HG03039 (cell line): ENCODE results near the gene ISG20L2.

Experiments used
- ATAC-seq: cut with Tn5 transposase; IDR thresholded peaks from one replicate; pipeline ENCODE4 v1.9.1; 2021; ENCODE audit warnings: mild to moderate bottlenecking, moderate library complexity; ENCODE audit not compliant: unreplicated experiment

The ISG20L2 gene

DNA sequence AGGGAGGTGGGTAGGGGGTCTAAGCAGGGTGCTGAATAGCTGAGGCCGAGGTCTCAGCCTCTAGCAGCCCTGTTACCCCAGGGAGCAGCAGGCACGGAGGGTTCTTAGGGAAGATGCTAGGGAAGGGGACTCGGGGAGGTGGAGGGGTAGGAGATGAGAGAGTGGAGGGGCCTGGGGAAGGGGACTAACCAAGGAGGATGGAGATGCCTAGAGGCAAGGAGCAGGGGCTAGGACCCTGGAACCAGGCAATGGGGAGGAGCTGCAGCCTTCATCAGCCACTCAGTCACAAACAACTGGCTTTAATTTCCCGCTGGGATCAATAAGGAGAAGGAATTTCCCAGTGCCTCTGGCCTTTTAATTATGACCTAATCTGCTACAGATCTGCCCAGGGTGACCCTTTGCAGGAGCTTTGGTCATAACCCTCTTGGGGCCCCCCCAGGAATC, 20.3 kb downstream of the ISG20L2 start:
- no peak for ATAC-seq

DNA sequence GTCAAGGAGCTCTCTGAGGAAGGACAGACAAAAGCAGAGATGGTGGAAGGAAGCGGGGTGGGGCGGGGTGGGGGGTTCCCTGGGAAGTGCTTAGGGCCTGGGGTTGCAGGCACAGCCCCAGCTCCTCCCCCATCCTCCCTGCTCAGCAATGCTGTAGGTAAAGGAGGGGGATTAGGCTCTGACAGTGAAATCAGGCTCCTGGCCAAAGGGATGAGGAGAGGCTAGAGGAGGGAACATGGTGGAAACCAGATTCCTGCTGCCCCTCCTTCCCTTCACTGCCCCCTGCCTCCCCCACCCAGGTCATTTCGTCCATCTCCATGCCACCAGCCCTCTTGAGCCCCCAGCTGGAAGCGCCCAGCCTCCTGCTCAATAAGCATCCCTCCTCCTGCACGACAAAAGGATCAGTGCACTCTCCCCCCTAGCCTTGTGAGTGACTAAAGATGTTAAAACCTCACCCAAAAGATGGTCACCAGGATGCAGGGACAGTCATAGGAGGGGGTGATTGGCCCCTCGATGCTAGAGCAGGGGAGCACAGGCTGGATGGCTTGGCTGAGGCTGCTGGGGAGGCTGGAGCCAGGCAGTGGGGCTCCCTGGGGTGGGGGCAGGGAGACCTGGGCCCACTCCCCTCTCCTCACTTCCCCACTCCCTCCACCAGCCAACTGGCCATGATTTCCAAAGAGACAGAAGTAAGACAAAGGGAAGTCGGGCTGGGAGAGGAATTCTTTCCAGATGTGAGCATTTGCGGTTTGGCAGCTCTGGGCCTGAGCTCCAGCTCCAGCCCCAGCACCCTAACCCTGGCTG, 20.9 kb downstream of the ISG20L2 start:
- ATAC-seq, result no peak

DNA sequence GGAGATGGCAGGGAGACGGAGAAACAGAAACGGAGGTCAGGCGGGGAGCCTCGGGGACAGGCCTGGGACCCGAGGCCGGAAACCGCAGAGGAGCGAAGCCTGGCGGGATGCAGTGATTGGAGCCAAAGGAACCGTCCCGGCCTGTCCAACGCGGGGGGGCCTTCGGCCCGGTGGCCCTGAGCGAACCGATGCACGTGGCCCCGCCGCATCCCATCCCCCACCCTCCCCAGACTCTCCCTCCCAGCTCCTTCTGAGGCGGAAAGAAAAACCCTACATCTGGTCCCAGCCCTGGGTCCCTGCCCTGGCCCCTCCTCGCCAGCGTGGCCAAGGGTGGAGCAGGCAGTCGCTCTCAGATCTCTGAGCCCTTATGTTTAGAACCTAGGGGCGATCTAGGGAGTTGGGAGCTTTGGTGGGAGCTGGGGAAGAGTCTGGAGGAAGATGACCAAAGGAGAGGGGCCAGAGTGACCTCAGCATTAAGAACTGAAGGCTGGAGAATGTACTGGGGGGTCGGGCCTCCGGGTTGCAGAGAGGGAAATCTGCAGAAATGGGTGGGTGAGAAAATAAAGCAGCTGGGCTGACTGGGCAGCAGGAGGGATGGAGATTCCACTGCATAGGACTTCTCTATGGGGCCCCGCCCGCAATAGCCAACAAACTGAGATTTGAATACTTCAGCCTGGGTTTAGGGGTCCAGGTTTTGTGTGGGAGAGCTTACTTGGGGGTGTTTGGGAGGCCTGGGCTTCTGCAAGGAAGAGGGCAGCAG, 21.7 kb downstream of the ISG20L2 start:
- ATAC-seq, result no peak

DNA sequence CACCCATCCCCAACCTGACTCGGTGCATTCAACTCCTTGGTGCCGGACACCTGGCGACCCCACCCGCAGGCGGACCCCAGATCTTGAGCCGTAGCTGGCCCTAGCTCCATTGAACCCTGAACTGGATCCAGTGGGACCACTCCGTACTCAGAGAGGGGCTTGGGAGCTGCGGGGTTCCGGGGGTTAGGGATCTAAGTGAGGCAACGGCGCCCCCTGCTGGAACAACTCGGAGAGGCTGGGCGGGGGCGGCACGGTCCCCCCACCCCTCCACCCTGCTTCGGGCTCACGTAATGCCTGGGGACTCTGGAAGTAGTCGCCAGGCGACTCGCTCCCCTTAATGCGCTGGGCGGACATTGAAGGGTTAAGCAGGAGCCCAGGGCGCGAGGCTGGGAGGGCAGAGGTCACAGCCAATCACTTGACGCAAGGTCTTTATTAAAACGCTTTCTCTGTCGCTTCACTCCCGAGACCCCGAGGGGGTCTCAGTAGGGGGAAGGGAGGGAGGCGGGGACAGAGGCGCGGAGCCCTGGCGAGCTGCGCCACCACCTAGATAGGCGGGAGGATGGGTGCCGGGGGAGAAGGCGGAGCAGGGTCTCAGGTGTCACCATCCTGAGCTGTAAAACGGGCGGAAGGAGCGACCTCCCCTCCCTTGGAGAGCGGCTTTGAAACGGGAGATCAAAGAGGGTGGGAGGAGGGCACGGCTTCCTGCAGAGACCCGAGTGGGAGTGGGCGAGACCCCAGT, 22.5 kb downstream of the ISG20L2 start:
- no peak for ATAC-seq

DNA sequence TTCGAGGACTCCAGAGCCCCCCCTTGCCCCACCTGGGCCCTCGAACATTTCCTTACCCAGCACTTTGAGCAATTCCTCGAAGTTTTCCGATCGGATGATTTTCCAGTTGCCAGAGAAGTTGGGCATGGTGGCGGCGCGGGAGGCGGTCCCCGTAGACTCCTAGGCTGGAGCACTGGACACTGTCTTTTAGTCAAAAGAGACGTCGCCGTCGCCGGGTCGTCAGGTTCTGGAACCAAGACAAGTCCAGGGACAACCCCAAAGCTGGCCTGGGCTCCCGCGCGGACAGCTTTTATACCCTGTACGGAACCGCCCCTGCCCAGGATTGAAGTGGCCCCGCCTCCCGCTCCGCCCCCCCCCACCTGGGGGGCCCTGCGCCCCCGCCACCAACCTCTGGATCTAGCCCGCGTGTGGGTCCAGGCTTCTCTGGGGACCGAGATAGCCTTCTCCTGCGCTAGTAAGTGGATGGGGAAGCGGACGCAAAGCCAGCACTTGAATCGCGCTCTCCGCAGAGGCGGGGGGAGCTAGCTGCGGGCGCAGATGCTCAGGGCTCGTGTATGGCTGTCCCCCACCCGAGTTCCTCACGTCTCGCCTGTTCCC, 23.1 kb downstream of the ISG20L2 start, which contains the start of gene CRABP2:
Gene CRABP2, minus strand, starts transcription at position 263 of the 597 bp plus-strand sequence. Its CDS starts 137 bp downstream, at position 126.
- no peak for ATAC-seq

DNA sequence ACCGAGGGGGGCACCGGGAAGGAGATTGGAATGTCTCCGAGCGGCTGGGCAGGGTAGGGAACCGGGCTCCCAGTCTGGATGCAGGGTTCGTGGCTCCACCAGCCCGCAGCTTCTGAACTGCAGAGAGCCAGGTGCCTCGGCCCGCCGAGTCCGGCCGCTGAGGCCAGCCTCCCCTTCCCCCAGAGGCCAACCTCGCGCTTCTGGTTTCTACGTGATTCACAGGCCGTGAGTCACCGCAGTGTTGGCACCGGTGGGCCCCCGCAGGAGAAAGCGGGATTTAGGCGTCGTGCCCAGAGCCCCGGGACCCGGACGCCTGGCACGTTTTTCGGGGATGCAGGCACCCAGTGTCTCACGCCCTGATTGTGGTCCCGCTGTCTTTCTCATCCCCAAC, 23.6 kb downstream of the ISG20L2 start:
- ATAC-seq, result no peak

DNA sequence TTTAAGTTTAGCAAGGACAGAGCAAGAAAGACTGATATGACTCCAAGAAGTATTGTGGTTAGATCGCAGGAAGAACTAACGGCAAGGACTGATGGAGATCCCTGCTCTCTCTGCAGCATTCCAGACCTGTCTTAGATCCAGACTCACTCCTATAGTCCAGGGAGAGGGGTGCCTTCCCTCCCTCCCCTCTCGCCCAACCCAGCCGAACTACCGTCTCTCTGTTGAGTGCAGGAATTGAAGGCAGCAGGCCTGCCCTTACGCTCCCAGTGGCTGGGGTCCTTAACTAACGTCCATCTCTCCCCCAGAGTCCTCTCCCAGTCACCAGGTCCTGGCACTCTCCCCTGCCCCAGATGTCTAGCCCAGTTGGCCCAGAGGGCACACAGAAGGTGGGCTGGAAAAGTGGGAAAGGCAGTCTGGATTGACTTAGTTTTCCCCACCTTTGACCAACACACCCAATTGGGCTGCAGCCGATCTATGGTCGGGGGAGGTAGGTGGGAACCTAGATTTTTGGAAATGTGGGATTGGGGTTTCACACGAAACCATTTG, 24.3 kb downstream of the ISG20L2 start:
- no peak for ATAC-seq

DNA sequence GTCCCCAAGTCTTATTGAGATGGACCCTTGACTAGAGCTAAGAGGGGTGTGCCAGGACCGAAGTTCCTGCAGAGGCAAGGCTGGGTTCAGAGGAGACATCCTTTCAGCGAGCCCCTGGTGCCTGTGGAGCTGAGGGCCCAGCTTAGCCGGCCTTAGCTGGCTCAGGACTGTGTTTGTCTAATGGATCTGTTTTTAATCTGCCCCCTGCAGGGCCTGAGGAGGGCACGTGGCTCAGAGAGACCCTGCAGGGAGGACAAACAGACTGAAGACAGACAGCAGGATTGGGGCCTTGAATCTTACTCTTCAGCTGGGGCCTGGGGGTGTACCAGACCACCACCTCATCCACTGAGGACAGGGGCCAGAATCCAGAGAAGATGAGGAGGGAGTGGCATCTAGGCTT, 24.8 kb downstream of the ISG20L2 start:
- no peak for ATAC-seq

DNA sequence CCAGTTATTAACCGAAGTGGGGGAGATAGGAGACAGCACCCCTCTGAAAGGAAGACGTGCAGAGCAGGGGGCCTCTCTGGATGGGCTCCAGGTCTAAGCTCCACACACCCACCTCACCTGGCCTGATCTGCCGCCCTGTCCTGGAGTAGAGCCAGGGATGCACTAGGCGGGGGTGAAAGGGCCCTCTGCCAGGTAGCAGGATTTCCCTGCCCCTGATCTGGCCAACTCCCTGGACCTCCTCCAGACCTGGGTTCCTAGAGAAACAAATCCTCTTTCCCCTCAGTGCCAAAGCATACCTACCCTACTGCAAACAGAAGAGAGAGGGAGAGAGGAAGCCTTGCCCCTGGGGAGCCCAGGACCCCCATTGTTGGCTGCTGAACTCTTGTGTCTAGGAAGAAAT, 25.2 kb downstream of the ISG20L2 start:
- no peak for ATAC-seq

DNA sequence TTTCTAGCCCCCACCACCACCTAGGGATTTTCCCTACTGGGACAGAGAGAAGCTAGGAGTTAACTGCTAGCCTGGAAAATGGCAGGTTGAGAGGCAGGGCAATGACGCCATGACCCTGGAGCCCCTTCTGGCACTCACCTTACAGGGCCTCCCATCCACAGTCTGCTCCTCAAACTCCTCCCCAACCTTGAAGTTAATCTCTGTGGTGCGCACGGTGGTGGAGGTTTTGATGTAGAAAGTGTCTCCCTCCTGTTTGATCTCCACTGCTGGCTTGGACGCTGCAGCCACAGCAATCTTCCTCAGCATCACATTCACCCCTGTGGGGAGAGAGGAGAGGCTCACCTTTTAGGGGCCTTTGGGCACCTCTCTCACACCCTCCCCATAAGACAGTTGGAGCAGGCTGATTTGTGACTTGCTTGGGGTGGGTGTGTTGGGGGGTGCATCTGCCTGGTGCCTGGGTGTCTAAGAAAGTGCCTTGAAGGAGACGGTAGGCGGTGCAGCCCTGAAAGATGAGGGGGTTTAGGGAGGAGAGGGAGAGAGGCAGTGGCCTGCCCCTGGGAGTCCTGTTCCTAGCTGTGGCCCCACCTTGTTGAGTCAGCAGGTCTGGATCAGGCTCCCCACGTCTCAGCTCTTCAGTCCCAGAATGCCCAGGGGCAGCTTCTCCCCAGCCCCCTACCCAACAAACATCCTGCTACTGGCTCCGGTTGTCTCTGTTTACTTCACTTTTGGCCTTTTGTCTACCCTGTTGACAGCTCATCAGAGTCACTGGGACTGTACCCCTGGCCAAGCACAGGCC, 27.6 kb downstream of the ISG20L2 start:
- ATAC-seq, result no peak

DNA sequence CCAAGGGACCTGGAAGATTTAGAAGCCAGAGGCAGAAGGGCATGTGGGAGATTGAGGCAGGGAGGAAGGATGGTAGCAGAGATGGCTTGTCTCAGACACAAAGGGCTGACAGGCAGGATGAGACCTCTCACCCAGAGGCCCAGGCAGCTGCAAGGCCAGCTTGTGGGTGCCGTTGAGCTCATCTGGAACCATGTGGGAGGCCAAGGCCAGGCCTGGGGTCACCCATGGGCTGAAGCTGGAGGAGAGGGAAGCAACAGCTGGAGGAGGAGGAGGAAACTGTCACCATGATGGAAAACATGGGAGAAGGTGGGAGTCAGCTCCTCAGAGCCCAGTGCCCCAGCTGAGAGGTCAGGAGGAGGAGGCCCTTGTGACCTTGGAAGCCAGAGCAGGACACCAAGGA, 29.6 kb downstream of the ISG20L2 start:
- ATAC-seq, result no peak

DNA sequence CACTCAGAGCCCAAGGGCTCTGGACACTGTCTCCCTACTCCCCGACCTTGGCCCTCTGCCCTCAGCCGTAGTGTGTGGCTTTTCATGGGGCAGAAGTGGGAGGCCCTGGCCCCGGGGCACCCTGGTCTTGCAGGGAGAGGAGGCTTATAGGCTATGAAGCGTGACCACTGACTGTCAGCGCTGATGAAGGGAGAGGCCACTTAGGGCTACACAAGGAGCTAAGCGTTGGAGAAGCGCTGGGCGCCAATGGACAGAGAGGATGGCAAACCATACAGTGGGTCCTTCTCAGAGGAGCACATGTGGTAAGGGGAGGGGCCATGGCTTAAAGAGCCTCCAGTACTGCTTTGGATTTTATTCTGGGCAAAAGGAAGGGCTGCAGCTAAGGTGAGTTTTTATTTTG, 31.1 kb downstream of the ISG20L2 start:
- no peak for ATAC-seq

DNA sequence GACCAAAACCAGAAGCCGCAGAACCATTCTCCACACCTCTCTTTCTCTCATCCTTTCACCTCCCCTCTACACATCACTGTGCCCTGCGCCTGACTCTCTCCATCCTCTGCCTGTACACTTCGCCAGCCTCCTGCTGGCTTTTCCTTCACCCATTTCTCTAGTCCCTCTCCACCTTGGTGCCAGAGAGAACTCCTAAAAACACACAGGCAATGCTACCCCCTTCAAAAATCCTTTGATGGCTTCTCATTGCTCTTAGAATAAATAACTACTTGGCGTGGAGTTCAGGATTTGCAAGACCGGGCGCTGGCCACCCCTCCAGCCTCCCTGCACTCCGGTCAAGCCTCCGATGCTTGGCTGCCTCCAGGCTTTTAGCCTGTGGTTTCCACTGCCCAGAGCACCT, 31.8 kb downstream of the ISG20L2 start:
- ATAC-seq, result no peak

DNA sequence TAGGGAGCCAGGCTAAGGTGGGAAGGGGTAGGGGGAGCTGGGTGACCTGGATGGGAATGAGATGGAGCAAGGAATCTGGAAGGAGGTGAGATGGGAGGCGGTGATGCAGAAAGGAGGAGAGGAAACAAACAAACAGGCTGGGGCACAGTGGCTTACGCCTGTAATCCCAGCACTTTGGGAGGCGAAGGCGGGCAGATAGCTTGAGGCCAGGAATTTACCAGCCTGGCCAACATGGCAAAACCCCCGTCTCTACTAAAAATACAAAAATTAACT, 33.9 kb downstream of the ISG20L2 start:
- no peak for ATAC-seq

DNA sequence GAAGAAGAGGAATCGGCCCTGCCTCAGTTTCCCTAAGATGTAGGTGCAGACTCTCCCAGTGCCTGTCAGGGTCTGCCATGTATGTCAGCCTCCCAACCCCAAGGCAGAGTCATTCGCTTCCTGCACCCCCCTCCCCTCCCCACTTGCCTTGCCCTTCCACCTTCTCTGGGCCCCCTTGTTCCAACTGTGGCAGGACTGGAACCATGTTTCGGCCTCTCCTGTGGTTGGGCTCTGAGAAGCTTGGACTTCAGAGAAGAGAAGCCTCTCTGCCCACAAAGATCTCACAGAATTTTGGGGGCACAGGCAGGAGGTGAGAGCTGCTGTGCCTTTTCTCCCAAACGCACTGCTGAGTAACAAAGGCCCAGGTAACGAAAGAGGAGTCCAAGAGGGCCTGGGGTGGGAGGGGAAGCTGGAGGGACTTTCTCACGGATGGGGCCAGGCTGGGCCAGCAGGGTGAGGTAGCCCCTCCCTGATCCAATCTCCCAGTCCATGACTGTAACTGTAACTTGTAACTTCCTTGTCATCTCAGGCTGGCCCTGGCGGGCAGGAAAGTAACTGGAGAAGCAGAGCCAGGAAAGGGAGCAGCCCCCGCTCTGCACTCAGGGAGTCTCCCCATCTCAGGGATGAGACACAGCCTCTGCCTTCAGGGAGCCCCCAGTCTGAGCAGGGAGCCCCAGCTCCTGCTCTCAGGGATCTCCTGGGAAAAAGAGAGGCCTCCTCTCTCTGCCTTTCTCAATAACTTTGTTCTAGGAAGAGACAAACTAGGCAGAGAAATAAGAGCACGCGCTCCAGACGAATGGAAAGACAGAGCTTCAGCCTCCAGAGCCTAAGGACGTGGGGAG, 34.5 kb downstream of the ISG20L2 start:
- ATAC-seq, result no peak

DNA sequence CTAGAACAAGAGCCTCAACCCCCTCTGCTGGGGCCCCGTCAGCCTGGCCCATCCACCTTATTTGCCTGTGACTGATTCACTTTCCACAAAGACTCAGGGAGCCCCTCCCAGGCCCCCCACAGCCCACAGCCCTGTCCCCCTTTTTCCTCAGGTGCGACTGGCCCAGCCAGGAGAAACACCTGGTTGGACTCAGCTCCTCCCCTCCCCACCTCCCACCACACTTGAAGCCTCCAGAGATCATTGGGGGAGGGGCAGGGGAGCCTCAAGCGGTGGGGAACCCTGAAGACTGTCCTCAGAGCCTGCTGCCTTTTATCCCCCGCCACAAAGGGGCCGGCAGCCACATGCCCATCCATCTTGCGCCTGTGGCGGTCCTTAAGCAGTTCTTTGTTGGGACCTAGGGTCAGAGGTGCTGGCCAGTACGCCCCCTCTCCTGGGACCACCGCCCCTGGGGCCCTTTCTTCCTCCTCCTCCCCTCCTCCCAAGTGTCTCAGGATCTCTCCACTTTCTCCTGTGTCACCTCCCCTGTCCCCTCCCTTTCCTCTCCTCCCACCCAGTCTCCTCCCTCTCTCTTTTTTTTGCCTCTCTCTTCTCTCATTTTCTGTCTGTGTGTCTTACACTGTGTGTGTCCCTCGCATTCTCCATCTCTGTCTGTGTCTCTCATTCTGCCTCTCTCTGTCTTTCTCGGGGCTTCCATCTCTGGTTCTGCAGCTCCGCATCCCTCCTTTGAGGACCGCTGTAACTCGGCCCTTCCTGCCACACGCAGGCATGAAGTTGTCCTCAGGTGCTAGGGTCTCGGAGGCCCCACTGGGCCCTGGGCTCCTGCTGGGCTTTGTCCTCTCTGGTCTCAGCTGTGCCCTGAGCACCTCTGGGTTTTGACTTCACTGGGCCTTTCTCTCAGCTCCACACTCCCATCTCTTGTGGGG, 35.4 kb downstream of the ISG20L2 start:
- ATAC-seq, result no peak

DNA sequence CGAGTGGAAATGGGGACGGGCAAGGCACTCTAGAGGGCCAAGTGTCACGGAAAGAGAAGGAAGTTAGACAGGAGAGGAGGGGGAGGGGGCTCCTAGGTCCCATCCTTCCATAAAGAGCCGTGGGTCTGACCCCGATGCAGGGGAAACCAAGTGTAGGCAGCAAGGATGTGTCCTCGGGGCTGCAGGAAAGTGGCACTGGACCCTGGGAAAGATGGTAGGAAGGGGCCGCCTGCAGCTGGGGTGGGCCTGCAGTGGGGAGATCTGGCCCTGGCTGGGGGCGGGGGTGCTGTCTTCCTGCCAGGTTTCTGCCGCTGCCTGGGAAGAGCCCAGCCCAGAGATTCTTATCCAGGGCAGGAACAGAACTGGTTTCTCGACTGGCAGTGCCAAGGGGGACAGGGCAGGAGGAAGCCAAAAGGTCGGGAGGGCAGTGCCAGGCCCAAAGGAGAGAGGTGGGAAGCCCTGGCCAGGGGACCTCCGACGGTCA, 36.1 kb downstream of the ISG20L2 start:
- no peak for ATAC-seq
